HCT116 (cell line): ENCODE data around the gene ENGASE. TPM values are rescaled to one million over a fixed set of nuclear protein-coding genes. Genes with fewer than 3 reads are reported as not detected.

Source experiments
- ATAC-seq: fragments of 200-7000 bp; cut with Tn5 transposase; 2 replicates; pipeline ENCODE4 v1.9.1; 2020; ENCODE audit warnings: mild to moderate bottlenecking, moderate library complexity
- BruUV-seq: library from RNA; stranded (reverse); fragments of 400-500 nt; replicated peaks from 2 replicates; lab custom pipeline; 2021; lab: Mats Ljungman, UMichigan
- CTCF ChIA-PET: fragments of 300-600 bp; sonication (Branson Sonifier 250); formaldehyde crosslinking; loops from one replicate; lab custom pipeline; 2021; ENCODE audit warnings: antibody characterized with exemption; lab: Charles Lee
- POLR2A ChIA-PET: fragments of 300-600, 350-600 bp; sonication (Branson Sonifier 250); formaldehyde crosslinking; loops from one replicate; lab custom pipeline; 2021; ENCODE audit warnings: antibody characterized with exemption; lab: Charles Lee
- RAD21 ChIA-PET, 2 experiments: fragments of 300-600 bp; sonication (Branson Sonifier 250); formaldehyde crosslinking; loops; one replicate each; lab custom pipeline; 2023; ENCODE audit warnings: low total read pairs in 2 of 2; ENCODE audit not compliant: uncharacterized antibody in 2 of 2, unreplicated experiment in 2 of 2, low non-redundant PET in 1 of 2; lab: Charles Lee
- DNase-seq: peaks from one replicate; pipeline ENCODE4 v3.0.0-alpha.2; 2010; ENCODE audit warnings: low read depth, low spot score
- H2AFZ ChIP-seq: fragments of 200-600 bp; shearing (Covaris generic), sonication (generic); 2 replicates; pipeline ENCODE4 v1.6.1; 2017; ENCODE audit warnings: low read depth, mixed run types, mixed read lengths, antibody characterized with exemption, low read length; ENCODE audit not compliant: poor library complexity, severe bottlenecking
- H3K27ac ChIP-seq: 2 replicates; pipeline ENCODE4 v1.5.1; 2012; ENCODE audit warnings: low read depth, low read length
- H3K27me3 ChIP-seq: fragments of 200-600 bp; sonication (generic); 2 replicates; pipeline ENCODE4 v1.6.1; 2016; ENCODE audit warnings: mixed run types, low read length, mixed read lengths; ENCODE audit not compliant: insufficient read depth
- H3K36me3 ChIP-seq, 2 experiments: fragments of 200-500 bp in 1 of 2; fragments of 200-600 bp in 1 of 2; sonication (Bioruptor generic) in 1 of 2; sonication (generic) in 1 of 2; 2 replicates each; pipeline versions ENCODE4 v1.5.1 to v1.6.1; 2014 to 2016; ENCODE audit warnings: low read length in 2 of 2, inconsistent platforms in 1 of 2, mixed read lengths in 1 of 2, mixed run types in 1 of 2; ENCODE audit not compliant: insufficient read depth in 2 of 2, control insufficient read depth in 1 of 2
- H3K4me1 ChIP-seq, 2 experiments: fragments of 200-600 bp in 1 of 2; sonication (generic) in 1 of 2; 2 replicates each; pipeline versions ENCODE4 v1.5.1 to v1.6.1; 2012 to 2017; ENCODE audit warnings: low read length in 2 of 2, inconsistent platforms in 1 of 2, mild to moderate bottlenecking in 1 of 2, mixed read lengths in 1 of 2, mixed run types in 1 of 2, moderate library complexity in 1 of 2; ENCODE audit not compliant: insufficient read depth in 2 of 2, control insufficient read depth in 1 of 2
- H3K4me2 ChIP-seq: fragments of 200-600 bp; sonication (generic); 2 replicates; pipeline ENCODE4 v1.6.1; 2017; ENCODE audit warnings: mixed run types, low read length, mixed read lengths
- H3K4me3 ChIP-seq, 2 experiments: fragments of 200-600 bp in 1 of 2; sonication (generic) in 1 of 2; replicated peaks in 1 of 2; 2 replicates each; pipeline ENCODE4 v1.5.1; 2011 to 2016; ENCODE audit warnings: low read length in 2 of 2, control low read depth in 1 of 2, low read depth in 1 of 2, mild to moderate bottlenecking in 1 of 2, mixed read lengths in 1 of 2, mixed run types in 1 of 2
- H3K79me2 ChIP-seq: fragments of 200-600 bp; sonication (generic); 2 replicates; pipeline ENCODE4 v1.6.1; 2017; ENCODE audit warnings: mild to moderate bottlenecking, mixed run types, low read length, moderate library complexity, mixed read lengths; ENCODE audit not compliant: insufficient read depth
- H3K9ac ChIP-seq: fragments of 200-600 bp; sonication (generic); 2 replicates; pipeline ENCODE4 v1.6.1; 2016; ENCODE audit warnings: low read length, mixed read lengths
- H3K9me2 ChIP-seq: fragments of 200-600 bp; sonication (generic), shearing (Covaris generic); 2 replicates; pipeline ENCODE4 v1.6.1; 2017; ENCODE audit warnings: mixed run types, mild to moderate bottlenecking, moderate library complexity; ENCODE audit not compliant: insufficient read depth
- H3K9me3 ChIP-seq, 2 experiments: fragments of 200-500 bp in 1 of 2; fragments of 200-600 bp in 1 of 2; sonication (Bioruptor generic) in 1 of 2; sonication (generic) in 1 of 2; 2 replicates each; pipeline ENCODE4 v1.6.1; 2014 to 2017; ENCODE audit warnings: low read length in 2 of 2, mixed read lengths in 2 of 2, inconsistent platforms in 1 of 2, low read depth in 1 of 2, mild to moderate bottlenecking in 1 of 2, mixed run types in 1 of 2, moderate library complexity in 1 of 2; ENCODE audit not compliant: control insufficient read depth in 1 of 2, insufficient read depth in 1 of 2
- H4K20me1 ChIP-seq: fragments of 200-600 bp; sonication (generic), shearing (Covaris generic); 2 replicates; pipeline ENCODE4 v1.6.1; 2017; ENCODE audit warnings: mixed run types, mild to moderate bottlenecking, moderate library complexity; ENCODE audit not compliant: insufficient read depth
- CBX3 ChIP-seq: IDR thresholded peaks from 2 replicates; pipeline ENCODE4 v1.6.1; 2012; ENCODE audit warnings: low read depth
- CEBPB ChIP-seq: IDR thresholded peaks from 2 replicates; pipeline ENCODE4 v1.6.1; 2012; ENCODE audit warnings: low read depth
- CTCF ChIP-seq, 3 experiments: fragments of 200-600 bp in 1 of 3; sonication (generic) in 1 of 3; IDR thresholded peaks in 2 of 3; conservative IDR thresholded peaks in 1 of 3; 2 replicates each; pipeline ENCODE4 v1.5.1; 2012 to 2017; ENCODE audit warnings: low read depth in 2 of 3, low read length in 2 of 3, antibody characterized with exemption in 1 of 3, borderline replicate concordance in 1 of 3, control low read depth in 1 of 3, mild to moderate bottlenecking in 1 of 3, mixed read lengths in 1 of 3, mixed run types in 1 of 3, moderate library complexity in 1 of 3; ENCODE audit not compliant: insufficient read depth in 1 of 3
- EZH2phosphoT487 ChIP-seq: fragments of 200-600 bp; IDR thresholded peaks from 2 replicates; pipeline ENCODE4 v1.6.1; 2018; ENCODE audit warnings: antibody characterized with exemption, borderline replicate concordance
- FOSL1 ChIP-seq: IDR thresholded peaks from 2 replicates; pipeline ENCODE4 v1.6.1; 2012; ENCODE audit warnings: low read depth
- SIN3A ChIP-seq: IDR thresholded peaks from 2 replicates; pipeline ENCODE4 v1.6.1; 2012; ENCODE audit warnings: low read depth
- SP1 ChIP-seq: IDR thresholded peaks from 2 replicates; pipeline ENCODE4 v1.6.1; 2012; ENCODE audit warnings: low read depth
- TCF7L2 ChIP-seq: IDR thresholded peaks from 2 replicates; pipeline ENCODE4 v1.7.0; 2011; ENCODE audit warnings: borderline replicate concordance, inconsistent platforms; ENCODE audit not compliant: insufficient read depth, insufficient read length; ENCODE audit errors: extremely low read depth
- YY1 ChIP-seq: IDR thresholded peaks from 2 replicates; pipeline ENCODE4 v1.6.1; 2011; ENCODE audit warnings: low read length, low read depth, moderate library complexity, mild to moderate bottlenecking; ENCODE audit not compliant: insufficient replicate concordance; ENCODE audit errors: extremely low read depth
- ZBTB33 ChIP-seq: IDR thresholded peaks from 2 replicates; pipeline ENCODE4 v1.6.1; 2011; ENCODE audit warnings: mild to moderate bottlenecking, low read length, moderate library complexity; ENCODE audit not compliant: insufficient replicate concordance; ENCODE audit errors: extremely low read depth
- ZFX ChIP-seq: fragments of 450-650 bp; IDR thresholded peaks from 2 replicates; pipeline ENCODE4 v1.6.1; 2017
- intact Hi-C: fragments of 100-400 bp; cut with micrococcal nuclease; formaldehyde crosslinking; loops from 2 replicates; pipeline ENCODE4 v1.10.0; 2022
- total RNA-seq: library from RNA; stranded (reverse); gene quantifications from one replicate; pipeline ENCODE4 v1.2.1, GENCODE V29; 2021; ENCODE audit not compliant: unreplicated experiment

ENGASE gene
- total RNA-seq, 1 experiment from 2014 or later = 54.2 TPM

- RAD21 ChIA-PET = no interaction called here
- no peak overlapping the region for H3K4me2 ChIP-seq
- H3K9ac ChIP-seq = no peak overlapping the region
- no peaks in the 10 kb centered on the region for H3K9me3 ChIP-seq
- no peaks in the 10 kb centered on the region for H3K36me3 ChIP-seq
- no peak overlapping the region for H2AFZ ChIP-seq
- intact Hi-C loops = no loop called here
- no peaks in the 10 kb centered on the region for H4K20me1 ChIP-seq
- no peaks in the 10 kb centered on the region; a peak in 1 of 4 replicates for H3K4me1 ChIP-seq
- no peak overlapping the region for H3K4me3 ChIP-seq
- CTCF ChIA-PET = no interaction called here
- H3K27me3 ChIP-seq = peaks cover 9% of the 10 kb centered on the region; the same call in 1 of the 2 replicates
- no peak for TF ChIP-seq SIN3A
- TF ChIP-seq EZH2phosphoT487 = no peak
- TF ChIP-seq CEBPB = no peak
- no peak for TF ChIP-seq FOSL1
- TF ChIP-seq ZBTB33 = no peak
- no peak for TF ChIP-seq TCF7L2
- TF ChIP-seq SP1 = no peak
- no peak for TF ChIP-seq CTCF (IDR thresholded peaks at IDR 0.05 in 2 of 3, conservative IDR thresholded peaks at IDR 0.05 in 1 of 3; ENCODE audit: borderline replicate concordance in 1 of 3, insufficient read depth in 1 of 3, low read depth in 2 of 3, low read length in 2 of 3)
- TF ChIP-seq CBX3 = no peak
- TF ChIP-seq YY1 = no peak
- no peak for TF ChIP-seq ZFX
- no peak overlapping the region for H3K27ac ChIP-seq
- no peak for DNase-seq
- ATAC-seq = no peak
- H3K79me2 ChIP-seq = no peaks in the 10 kb centered on the region
- no TSS peak for BruUV-seq
- POLR2A ChIA-PET = no interaction called here
- no peaks in the 10 kb centered on the region for H3K9me2 ChIP-seq
Measured at GRCh38 chr17:79096477-79096876, 21.9 kb downstream of the ENGASE start.
